HG03097 (cell line): ENCODE measurements around the gene SKI.

ENCODE experiments used
- ATAC-seq: cut with Tn5 transposase; IDR thresholded peaks from one replicate; pipeline ENCODE4 v1.9.1; 2021; ENCODE audit not compliant: unreplicated experiment, low FRiP score

Gene SKI

DNA sequence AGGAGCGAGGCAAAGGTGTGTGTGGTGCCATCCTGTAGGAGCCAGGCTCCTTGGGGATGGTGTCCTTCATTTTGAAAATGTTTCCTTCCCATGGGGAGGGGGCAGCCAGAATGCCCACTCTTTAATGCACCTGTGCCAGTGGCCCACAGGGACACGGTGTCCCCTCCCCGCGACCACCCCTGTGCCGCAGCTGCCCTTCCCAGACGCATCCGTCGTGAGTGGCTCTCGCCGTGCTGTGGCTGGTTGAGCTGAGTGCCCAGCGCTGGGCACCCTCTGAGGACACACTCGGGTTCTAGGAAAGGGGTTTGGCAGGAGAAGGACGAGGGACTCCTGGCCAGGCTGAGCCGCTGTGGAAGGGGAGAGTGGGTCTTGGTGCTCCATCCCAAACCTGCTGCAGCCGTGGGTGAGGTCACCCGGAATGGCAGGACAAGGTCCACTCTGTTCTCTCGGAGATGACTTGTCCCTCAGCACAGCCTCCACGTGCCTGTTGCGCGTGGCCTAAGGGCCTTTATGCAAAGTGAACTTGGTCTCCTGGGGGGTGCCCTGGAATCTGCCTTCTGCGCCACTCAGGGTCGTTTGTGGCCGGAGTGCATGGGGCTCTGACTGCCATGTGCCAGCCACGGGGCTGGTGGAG, 74.3 kb downstream of the SKI start:
- ATAC-seq: no peak

DNA sequence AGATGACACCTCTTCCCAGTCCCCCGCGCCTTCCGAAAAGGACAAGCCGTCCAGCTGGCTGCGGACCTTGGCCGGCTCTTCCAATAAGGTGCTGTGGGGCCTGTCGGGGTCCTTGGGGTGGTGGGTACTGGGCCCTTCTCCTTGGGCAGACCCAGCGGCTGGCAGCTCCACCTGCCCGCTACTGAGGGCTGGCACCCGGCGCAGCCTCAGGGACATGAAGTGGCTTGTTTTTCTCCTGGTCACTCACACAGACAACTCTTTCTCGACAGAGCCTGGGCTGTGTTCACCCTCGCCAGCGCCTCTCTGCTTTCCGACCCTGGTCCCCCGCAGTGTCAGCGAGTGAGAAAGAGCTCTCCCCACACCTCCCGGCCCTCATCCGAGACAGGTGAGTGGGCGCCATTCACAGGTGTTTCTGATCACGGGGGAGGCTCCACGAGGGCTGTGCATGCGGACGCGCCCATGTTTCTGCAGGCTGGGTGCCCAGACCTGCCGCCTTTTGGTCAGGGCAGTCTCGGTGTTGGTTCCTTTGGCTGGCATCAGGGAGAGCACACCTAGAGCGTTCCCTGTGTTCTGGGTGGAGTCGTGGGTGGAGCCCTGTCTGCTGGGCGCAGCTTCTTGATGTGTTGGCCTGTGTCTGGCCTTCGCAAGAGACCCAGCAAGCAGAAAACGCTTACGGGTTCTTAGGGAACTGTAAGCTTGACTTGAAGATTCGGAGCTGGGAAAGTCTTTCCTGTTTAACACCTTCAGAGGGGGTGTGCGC, 75.1 kb downstream of the SKI start:
- no peak for ATAC-seq

DNA sequence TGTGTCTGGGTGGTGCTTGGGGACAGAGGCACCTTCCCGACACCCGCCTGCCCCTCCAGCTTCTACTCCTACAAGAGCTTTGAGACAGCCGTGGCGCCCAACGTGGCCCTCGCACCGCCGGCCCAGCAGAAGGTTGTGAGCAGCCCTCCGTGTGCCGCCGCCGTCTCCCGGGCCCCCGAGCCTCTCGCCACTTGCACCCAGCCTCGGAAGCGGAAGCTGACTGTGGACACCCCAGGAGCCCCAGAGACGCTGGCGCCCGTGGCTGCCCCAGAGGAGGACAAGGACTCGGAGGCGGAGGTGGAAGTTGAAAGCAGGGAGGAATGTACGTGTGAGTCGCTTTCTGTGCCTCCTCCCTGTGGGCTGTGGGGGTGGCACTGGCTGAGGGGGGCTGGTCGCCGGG, 75.7 kb downstream of the SKI start:
- ATAC-seq: no peak

DNA sequence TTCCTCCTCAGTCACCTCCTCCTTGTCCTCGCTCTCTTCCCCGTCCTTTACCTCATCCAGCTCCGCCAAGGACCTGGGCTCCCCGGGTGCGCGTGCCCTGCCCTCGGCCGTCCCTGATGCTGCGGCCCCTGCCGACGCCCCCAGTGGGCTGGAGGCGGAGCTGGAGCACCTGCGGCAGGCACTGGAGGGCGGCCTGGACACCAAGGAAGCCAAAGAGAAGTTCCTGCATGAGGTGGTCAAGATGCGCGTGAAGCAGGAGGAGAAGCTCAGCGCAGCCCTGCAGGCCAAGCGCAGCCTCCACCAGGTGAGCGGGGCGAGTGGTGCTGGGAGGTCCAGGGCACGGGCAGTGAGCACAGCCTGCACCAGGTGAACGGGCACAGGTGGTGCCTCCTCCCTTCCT, 76.2 kb downstream of the SKI start:
- ATAC-seq: no peak

DNA sequence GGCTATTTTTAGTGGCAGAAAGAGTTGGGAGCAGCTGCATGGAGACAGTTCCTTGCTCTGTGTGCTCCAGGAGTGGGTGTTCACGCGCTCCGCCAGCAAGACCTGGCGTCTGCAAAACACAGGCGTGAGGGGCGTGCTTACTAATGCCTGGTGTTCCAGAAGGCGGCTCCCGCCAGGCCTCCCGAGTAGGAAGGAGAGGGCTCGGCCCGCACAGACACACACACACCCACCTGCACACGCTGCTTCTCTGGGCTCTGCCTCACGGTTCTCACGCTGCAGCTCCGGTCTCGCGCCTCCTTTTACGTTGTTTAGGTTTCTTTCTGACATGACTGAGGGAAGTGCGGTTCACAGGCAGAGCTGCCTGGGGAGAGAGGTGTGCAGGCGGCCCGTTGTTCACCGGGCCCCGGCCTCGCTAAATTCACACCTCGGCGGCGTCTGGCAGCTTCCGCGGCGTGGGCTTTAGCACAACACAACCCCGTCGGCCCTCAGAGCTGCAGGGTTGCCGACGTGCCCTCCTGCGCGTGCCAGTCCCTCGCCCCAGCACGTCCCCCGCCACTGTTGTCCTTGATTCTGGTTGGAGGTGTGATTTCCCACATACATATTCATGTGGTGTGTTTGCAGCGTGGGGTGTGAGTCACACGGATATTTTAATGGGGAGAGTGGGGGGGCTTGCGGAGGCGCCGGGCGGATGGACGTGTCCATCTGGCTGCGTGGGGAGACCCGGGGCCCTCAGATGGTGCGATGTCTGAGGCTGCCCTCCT, 77.0 kb downstream of the SKI start:
- no peak for ATAC-seq

DNA sequence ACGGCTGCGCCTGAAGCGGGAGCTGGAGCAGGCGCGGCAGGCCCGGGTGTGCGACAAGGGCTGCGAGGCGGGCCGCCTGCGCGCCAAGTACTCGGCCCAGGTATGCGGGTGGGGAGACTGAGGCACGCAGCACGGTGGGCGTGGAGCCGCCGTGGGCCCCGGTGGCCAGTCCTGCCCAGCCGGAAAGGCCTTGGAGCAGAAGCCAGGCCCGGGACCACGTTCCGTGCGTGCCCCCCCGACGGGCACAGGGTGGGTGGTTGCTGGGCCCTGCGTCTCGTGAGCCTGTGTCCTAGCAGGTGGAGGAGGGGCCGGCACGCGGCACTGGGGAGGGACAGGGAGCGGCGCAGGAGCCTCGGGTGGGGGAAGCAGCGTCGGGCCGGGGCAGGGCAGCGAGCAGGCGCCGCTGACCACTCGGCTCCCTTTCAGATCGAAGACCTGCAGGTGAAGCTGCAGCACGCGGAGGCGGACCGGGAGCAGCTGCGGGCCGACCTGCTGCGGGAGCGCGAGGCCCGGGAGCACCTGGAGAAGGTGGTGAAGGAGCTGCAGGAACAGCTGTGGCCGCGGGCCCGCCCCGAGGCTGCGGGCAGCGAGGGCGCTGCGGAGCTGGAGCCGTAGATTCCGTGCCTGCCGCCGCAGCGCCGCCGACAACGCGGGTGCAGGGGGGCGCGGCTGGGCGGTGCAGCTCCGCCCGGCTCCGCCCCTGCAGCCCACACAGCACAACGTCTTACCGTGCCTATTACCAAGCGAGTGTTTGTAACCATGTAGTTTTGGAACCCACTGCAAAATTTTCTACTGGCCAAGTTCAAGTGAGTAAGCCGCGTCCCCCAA, 78.2 kb downstream of the SKI start:
- no peak for ATAC-seq

DNA sequence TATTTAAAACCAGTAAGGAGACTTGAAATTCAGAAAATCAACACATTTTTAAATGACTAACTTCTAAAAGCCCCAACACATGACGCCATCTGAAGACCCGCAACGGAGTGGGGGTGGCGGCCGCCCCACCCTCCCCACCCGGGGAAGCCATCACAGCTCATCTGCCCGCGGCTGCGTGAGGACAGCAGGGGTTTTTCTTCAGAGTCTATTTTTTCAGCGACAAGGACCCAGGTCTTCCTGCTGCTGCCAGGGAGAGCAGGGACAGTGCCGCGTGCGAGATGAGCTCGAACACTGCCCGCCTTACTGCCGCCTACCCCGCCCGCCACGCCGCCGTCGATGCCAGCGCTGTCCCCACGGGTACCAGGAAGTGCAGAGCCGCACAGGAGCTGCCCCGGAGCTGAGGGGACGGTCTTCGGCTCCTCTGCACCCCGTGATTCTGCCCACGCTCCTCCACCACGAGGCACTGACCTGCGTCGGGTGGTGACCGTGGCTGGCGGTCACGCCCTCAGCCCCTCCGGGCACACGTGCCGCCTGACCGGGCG, 79.0 kb downstream of the SKI start:
- no peak for ATAC-seq

DNA sequence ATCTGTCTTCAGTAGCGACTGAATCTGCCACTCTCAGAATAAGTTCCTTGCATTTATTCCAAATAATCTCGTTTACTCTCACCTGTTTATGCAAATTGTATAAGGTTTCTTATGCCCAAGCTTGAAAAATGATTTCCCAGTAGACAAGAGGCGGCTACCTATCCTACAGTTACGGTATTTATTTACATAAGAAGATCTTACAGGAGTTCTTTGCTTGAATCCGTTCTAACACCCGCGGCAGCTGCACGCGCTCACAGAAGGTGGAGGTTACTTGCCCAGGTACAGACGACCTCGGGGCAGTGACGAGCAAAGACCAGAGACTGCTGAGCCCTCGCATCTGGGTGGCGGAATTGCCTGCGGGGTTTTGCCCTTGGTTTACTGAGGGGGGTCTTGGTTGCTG, 79.9 kb downstream of the SKI start:
- no peak for ATAC-seq

DNA sequence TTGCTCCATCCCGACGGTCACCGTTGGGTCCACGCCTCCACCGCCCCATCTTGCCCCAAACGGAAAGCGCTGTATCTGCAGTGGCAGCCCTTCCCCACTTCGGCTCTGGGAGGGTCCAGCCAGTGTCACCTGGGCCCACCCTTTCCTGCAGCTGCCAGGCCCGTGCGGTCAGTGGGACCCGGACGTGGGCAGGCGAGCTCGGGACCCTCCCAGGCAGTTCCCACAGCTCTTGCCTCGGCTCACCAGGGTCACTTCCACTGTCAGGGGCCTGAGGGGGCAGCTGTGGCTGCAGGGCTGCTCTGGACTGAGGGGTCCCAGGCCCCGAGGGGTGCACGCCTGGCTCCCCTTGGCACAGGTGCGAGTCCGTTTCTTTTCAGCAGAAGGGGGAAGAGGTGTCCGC, 80.7 kb downstream of the SKI start:
- ATAC-seq: no peak

DNA sequence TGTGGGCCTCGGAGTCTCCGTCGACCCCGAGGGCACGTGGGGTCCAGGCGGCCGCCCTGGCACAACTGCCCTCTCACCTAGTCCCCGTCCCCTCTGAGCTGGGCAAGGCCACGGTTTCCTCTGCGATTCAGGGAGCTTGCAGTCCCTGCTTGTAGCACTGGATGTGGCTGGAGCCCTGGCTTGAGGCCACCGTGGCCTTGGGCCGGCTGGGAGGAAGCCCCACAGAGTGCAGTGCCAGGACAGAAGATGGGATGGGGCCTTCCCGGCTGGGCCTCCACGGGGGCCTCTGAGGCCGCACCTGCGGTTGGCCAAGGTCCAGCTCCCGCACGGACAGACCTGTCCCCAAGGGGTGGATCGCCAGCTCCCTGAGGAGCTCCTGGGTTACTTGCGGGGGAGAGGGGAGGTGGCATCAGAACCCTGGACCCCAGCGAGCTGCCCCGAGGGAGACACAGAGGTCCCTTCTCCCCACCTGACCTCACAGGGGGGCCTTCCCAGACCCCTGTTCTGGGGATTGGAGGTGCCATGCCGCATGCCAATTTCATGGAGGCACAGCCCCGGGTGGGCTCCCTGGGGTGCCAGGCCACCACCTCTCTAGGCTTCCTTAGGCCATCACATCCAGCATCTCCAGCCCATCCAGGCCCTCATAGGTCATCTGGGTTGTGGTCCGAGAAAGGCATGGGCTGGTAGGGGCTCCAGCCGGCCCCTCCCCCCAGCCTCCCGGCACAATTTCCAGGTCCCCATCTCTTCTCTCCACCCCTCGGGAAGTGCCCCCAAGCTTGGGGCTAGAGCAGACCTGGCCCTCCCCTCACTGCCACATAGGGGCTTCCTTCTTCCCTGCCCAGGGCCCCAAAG, 82.4 kb downstream of the SKI start:
- no peak for ATAC-seq

DNA sequence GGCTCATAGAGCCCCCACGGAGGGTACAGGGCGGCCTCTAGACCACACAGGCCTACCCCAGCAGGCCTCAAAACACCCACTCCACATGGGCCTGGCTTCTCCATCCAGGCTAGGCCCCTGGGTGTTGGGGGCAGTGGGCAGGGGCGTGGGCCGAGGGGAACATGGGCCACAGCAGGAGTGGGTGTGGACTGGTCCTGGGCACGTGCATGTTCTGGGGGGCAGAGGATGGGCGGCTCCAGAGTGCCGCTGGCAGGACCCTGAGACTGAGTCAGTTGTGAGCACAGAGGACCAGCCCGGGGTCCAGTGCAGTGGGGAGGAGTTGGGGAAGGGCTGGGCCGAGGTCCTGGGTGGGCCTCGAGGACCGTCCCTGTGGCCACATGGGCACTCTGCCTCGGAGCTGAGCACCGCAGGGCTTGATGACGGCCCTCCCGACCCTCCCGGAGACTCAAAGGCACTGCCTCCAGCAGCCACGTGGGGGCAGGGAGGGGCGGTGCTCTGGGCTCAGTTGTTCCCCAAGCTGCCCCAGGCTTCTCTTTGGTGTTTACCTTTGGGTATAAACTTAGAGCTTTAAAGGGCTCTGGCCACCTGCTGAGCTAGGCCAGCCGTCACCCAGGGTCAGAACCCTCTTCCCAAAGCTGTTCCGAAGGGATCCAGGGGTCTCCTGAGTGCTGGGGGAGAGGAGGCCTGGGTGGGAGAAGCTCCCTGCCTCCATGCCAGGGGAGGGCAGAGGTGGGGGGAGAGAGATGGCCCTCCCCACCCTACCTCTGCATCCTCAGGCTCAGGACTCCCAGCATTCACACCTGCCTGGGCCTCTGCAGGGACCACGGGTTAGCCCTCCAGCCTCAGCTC, 83.3 kb downstream of the SKI start:
- ATAC-seq: no peak

DNA sequence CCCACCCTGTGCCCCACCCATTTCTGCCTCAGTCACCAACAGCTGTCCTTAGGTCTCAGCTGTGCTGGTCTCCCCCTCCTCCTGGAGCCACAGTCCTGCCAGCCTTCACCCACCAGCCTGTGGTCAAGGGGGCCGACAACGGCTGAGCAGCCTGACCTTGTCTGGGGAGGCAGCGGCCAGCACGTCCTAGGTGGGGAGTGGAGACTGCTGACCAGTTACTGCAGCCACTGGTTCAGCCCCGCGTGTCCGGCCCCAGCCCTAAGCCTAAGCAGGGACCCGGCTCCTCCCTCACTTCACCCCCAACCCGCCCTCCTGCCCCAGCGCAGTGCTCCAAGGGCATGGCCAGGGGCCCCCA, 84.0 kb downstream of the SKI start:
- no peak for ATAC-seq

DNA sequence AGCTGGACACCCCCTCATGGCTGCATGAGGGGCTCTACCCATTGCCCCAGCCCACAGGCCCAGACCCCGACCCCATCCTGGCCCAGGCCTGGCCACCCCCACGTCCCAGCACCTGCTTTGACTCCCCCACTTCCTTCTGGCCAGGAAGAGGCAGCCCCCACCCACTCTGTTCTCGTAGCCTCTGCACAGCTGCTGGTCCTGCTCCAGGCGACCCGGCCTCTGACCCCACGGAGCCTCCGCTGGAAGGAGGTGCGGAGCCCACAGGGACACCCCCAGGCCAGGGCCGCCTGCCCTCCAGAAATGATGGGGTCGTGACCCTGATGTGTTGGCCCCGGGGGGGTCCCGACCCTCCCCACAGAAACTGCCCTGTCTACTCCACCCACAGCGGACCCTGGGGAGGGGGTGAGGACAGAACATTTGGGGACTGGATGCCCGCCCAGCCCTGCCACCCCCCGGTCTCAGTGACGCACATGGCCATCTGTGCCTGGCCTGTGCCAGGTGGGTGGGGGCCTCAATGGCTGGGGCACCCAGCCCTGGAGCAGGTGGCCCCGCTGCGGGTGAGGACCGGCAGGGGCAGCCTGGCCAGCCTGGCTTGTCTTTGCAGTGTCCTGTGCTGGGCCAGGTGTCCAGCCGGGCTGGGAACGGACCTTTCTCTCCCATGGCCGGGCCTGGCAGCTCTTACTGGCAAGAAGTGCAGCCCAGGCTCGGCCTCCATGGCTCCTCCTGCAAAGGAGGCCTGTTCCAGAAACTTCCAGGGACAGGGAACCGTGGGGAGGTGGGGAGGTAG, 84.6 kb downstream of the SKI start:
- no peak for ATAC-seq

DNA sequence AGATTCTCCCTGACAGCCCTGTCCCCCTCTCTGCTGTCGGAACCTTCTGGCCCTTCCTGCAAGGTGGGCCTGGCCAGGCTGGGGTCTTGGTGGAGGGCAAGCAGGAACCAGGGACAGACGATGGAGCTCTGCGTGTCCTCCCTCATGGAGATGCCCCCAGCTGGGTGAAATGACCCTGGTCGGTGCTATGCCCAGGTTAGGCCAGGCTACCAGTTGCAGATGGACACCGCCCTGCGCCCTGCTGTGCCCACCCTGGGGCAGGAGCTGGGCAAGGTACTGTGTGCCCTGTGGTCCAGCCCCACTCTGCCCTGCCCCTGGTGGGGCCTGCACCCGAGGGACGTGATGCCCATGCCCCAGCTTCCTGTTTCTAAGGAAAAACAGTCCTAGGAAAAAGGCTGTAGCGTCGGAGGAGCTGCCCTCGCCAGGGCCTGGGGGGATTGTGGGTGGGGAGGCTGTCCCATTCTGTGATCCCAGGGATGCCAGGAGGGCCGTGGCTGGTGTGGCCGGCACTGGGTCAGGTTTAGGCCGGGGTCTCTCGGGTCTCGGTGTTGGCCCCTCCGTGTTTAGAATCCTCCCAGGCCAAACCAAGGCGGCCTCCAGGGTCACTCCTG, 85.6 kb downstream of the SKI start:
- ATAC-seq: no peak

DNA sequence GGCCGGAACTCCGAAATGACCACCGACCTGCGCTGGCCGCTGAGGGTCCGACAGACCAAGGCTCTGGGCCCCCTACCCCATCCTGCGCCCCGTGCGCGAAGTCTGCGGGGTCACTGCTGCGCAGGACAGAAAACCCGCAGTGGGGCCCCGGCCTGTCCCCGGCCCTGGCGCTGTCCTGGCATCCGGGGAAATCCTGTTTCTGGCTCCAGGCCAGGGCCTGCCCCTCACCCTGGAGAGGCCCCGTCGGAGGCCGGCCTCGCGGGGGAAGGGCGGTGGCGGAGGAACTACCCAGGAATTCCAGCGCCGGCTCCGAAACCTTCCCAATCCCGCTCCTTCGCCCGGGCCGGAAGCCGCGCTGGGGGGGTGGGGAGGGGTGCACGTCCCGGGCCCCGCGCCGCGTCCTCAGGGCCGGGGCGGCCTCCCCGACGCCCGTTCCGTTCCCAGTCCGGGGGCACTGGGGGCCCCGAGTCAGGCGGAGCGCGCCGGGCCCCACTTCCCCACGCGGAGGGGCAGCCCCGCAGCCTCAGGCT, 86.2 kb downstream of the SKI start:
- no peak for ATAC-seq

DNA sequence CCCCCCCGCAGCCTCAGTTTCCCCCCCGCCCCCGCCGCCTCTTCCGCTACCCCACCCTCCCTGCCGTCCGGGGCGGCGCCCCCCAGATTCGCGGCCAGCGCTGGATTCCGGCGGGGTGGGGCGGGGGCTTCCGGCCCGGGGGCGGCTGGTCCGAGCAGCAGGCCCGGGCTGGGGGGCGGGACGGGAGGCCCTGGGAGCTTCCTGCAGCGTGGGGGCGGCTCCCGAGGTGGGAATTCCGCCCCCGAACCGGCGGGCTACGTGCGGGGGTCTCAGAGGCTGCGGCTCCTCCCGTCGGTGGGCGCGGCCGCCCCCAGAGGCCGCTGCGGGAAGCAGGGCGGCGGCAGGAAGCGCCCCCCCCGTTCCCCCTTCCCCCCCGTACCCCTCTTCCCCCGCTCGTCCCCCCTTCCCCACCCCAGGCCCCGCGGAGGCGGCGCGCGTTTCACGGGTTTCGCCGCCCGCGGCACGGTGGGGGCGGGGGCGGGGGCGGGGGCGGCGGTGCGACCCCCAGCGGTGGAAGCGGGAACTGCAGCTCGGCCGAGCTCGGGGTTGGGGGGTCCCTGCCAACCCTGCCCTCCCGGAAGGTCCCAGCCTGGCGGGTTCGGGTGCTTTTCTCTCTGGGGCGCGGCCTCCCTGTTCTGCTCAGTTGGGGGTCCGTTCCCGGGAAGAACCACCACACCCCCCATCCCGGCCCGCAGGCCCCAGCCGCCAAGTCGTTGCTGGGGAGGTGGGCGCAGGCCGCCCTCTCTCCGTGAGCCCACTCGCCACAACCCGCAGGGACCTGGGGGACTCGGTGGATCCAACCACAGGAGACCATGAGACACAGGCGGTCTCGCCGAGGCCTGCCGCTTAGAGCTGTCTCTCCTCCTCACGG, 86.9 kb downstream of the SKI start:
- ATAC-seq: no peak
